ENCODE data around the gene TNNI3.

- no peak for TF ChIP-seq CTCF (IDR thresholded peaks at IDR 0.05)
- TF ChIP-seq ZFX (IDR thresholded peaks at IDR 0.05; ENCODE audit: borderline replicate concordance) = no peak
Measured at GRCh38 chr19:55158423-55158822, 891 bp upstream of the TNNI3 start.
